Measurements from ENCODE around the gene SESTD1. TPM values are rescaled to one million over a fixed set of nuclear protein-coding genes. Genes with fewer than 3 reads are reported as not detected.
"Not testable (repeated sequence)": the region's sequence is repeated elsewhere in the genome, so short reads cannot be mapped to it uniquely, and the experiment has no call there.

Gene SESTD1
- total RNA-seq, 1 donor from 2014 or later, result 70.9 TPM

- DNase-seq (ENCODE audit: low spot score in 2 of 2), result no peak
- peak; percentile 37 for FAIRE-seq
Measured at GRCh38 chr2:179130560-179130959, 134.1 kb downstream of the SESTD1 start.

- FAIRE-seq (peak; percentile 36), DNase-seq (ENCODE audit: low spot score in 2 of 2) (no peak)
Measured at GRCh38 chr2:179129574-179130238, 134.9 kb downstream of the SESTD1 start.

- no peak for FAIRE-seq
- DNase-seq (ENCODE audit: low spot score in 2 of 2), result no peak
Measured at GRCh38 chr2:179125404-179125803, 139.2 kb downstream of the SESTD1 start.

GRCh38 chr2:179124282-179124681, 140.3 kb downstream of the SESTD1 start:
- no peak for DNase-seq (ENCODE audit: low spot score in 2 of 2)
- FAIRE-seq, result no peak

- no peak for DNase-seq (ENCODE audit: low spot score in 2 of 2)
- FAIRE-seq, result no peak
Measured at GRCh38 chr2:179123272-179123662, 141.4 kb downstream of the SESTD1 start.

GRCh38 chr2:179107737-179108136, 156.9 kb downstream of the SESTD1 start:
- no peak for DNase-seq (ENCODE audit: low spot score in 2 of 2)
- no peak for FAIRE-seq

- FAIRE-seq, result peak; percentile 97
- peak in 1 of 2 donors; percentile 2 for DNase-seq (ENCODE audit: low spot score in 2 of 2)
Measured at GRCh38 chr2:179106676-179107428, 157.8 kb downstream of the SESTD1 start.

- DNase-seq (ENCODE audit: low spot score in 2 of 2) (no peak), FAIRE-seq (no peak)
Measured at GRCh38 chr2:179106342-179106675, 158.3 kb downstream of the SESTD1 start.

GRCh38 chr2:179104736-179105135, 159.9 kb downstream of the SESTD1 start:
- DNase-seq (ENCODE audit: low spot score in 2 of 2) (no peak), FAIRE-seq (no peak)

GRCh38 chr2:179098080-179098689, 166.4 kb downstream of the SESTD1 start:
- FAIRE-seq (no peak), DNase-seq (ENCODE audit: low spot score in 2 of 2) (no peak)

- no peak for FAIRE-seq
- no peak for DNase-seq (ENCODE audit: low spot score in 2 of 2)
Measured at GRCh38 chr2:179097131-179097530, 167.5 kb downstream of the SESTD1 start.

- FAIRE-seq, result no peak
- no peak for DNase-seq (ENCODE audit: low spot score in 2 of 2)
Measured at GRCh38 chr2:179096090-179096489, 168.5 kb downstream of the SESTD1 start.

- not testable (repeated sequence) for DNase-seq (ENCODE audit: low spot score in 2 of 2); FAIRE-seq
Measured at GRCh38 chr2:179092912-179093311, 171.7 kb downstream of the SESTD1 start.

- DNase-seq (ENCODE audit: low spot score in 2 of 2) (no peak), FAIRE-seq (no peak)
Measured at GRCh38 chr2:179082697-179083096, 181.9 kb downstream of the SESTD1 start.

GRCh38 chr2:179081954-179082353, 182.7 kb downstream of the SESTD1 start:
- FAIRE-seq, result no peak
- no peak for DNase-seq (ENCODE audit: low spot score in 2 of 2)

- DNase-seq (ENCODE audit: low spot score in 2 of 2), result no peak
- no peak for FAIRE-seq
Measured at GRCh38 chr2:179072527-179072926, 192.1 kb downstream of the SESTD1 start.

GRCh38 chr2:179071810-179072355, 192.7 kb downstream of the SESTD1 start:
- DNase-seq (ENCODE audit: low spot score in 2 of 2) (no peak), FAIRE-seq (no peak)

- DNase-seq (ENCODE audit: low spot score in 2 of 2) (no peak), FAIRE-seq (no peak)
Measured at GRCh38 chr2:179070895-179071294, 193.7 kb downstream of the SESTD1 start.

- no peak for DNase-seq (ENCODE audit: low spot score in 2 of 2)
- FAIRE-seq, result no peak
Measured at GRCh38 chr2:179069685-179070084, 194.9 kb downstream of the SESTD1 start.

GRCh38 chr2:179068991-179069643, 195.5 kb downstream of the SESTD1 start:
- DNase-seq (ENCODE audit: low spot score in 2 of 2) (no peak), FAIRE-seq (no peak)
